ENCODE measurements around the gene TMEM187. TPM values are rescaled to one million over a fixed set of nuclear protein-coding genes. Genes with fewer than 3 reads are reported as not detected.

Gene TMEM187, protein sequence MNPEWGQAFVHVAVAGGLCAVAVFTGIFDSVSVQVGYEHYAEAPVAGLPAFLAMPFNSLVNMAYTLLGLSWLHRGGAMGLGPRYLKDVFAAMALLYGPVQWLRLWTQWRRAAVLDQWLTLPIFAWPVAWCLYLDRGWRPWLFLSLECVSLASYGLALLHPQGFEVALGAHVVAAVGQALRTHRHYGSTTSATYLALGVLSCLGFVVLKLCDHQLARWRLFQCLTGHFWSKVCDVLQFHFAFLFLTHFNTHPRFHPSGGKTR
- total RNA-seq = 1 to 10 TPM; 2.0 to 10.0 (median 6.1) TPM

DNA sequence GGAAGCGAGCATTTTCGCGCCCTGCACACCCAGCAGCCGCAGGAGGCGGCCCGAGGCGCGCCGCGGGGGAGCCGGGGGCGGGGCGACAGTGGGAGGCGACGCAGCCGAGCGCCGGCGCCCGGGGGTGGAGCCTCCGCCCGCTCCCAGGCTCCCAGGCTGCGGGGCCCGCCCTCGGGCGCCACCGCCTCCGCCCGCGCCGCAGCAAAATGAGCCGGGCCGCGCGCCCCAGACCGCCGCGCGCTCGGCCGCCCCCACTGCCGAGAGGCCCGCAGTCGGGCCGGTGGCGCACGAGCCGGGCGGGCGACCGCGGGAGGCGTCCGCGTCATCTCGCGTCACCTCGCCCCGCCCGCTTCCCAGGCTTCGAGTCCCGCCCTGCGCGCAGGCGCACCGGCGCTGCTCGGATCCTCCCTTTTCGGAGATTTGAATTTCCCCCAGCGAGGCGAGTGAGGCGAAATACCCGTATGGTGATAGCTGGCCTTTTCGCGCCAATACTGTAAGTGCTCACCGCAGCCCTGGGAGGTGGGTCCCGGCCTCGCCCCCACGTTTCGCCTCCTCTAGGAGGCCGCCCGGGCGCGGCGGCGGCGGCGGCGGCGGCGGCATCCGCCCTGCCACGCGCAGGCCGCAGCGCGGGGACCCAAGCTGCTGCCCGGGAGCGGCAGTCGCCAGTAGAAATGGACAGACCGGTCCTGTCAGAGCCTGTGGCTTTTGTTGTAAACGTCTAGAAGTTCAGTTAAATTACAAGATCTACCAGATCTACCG lies at the start of gene TMEM187:
TMEM187 (plus strand) TSS at position 387 of the 759 bp plus-strand sequence. CDS start 9,309 bp downstream, outside the sequence.
- TF ChIP-seq, protein P1, sequence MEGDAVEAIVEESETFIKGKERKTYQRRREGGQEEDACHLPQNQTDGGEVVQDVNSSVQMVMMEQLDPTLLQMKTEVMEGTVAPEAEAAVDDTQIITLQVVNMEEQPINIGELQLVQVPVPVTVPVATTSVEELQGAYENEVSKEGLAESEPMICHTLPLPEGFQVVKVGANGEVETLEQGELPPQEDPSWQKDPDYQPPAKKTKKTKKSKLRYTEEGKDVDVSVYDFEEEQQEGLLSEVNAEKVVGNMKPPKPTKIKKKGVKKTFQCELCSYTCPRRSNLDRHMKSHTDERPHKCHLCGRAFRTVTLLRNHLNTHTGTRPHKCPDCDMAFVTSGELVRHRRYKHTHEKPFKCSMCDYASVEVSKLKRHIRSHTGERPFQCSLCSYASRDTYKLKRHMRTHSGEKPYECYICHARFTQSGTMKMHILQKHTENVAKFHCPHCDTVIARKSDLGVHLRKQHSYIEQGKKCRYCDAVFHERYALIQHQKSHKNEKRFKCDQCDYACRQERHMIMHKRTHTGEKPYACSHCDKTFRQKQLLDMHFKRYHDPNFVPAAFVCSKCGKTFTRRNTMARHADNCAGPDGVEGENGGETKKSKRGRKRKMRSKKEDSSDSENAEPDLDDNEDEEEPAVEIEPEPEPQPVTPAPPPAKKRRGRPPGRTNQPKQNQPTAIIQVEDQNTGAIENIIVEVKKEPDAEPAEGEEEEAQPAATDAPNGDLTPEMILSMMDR (IDR thresholded peaks at IDR 0.05; ENCODE audit: low read depth) = no peak

DNA sequence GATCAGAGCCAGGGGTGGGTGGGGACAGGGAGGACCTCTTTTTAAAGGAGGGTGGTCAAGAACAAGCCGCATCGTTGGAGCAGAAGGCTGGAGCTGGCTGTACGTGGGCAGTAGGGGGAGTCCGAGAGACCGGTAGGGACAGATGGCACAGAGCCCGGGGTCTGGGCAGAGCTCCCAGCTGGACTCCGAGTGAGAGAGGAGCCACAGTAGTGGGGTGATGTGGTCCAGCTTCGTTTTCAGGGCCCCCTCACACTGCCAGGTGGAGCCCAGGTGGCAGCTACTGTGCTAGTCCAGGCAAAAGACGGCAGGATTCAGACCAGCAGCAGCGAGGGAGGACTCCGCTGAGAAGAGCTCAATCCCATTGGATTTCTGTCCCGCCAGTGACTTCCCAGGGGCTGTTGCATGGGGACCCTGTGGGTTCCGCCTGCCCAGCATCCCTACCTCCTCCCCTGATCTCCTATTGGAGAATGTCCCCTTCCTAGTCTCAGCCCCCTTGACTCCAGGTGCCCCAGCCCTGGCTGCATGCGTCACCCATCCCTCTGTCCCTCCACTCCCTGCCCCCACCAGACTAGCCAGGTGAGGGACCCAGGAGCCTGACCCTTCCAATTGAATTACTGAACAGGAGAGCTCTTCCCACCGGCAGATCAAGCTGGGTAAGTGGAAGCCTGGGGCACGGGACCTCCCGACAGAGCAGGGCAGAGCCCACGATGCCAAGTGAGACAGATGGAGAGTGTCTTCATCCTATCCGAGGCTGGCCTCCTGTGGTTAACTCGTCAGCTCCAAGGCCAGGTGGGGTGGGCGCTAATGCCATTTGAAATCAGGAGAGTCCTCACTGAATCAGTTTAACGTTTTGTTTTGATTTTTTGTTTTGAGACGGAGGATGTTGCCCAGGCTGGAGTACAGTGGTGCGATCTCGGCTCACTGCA lies 49.4 kb upstream of the TMEM187 start:
- TF ChIP-seq, protein P1 (IDR thresholded peaks at IDR 0.05; ENCODE audit: low read depth) = no peak

DNA sequence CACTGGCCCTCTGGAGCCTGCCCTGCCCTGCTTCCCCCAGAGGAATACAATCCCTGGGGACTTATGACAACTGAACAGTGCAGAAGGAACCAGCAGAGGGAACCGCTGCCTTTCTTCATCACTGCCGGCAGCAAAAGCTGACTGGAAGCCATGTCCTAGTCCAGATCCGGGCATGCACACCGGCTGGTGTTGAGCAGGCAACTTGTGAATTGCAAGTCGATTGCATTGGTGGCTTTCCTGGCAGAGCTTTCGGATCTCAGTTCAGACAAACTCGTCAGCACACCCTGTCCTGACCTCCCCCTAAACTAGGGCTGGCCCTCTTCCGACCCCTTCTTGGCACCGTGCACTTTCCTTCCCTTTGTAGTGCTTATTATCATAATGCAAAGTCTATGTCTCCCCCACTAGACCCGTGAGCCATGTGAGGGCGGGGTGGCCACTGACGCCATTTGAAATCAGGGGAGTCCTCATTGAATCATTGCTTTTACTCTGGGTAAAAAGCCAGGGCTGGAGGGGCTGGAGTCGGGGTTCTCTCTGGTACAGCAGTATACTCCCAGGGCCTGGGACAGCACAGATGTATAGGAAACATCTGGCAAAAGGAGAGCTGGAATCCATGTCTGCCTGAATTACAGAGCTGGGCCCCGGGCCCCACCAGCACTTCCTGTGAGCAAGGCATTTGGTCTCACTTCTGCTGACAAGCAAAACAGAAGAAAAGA lies 48.2 kb upstream of the TMEM187 start:
- TF ChIP-seq, protein P1 (IDR thresholded peaks at IDR 0.05; ENCODE audit: low read depth) = no peak

DNA sequence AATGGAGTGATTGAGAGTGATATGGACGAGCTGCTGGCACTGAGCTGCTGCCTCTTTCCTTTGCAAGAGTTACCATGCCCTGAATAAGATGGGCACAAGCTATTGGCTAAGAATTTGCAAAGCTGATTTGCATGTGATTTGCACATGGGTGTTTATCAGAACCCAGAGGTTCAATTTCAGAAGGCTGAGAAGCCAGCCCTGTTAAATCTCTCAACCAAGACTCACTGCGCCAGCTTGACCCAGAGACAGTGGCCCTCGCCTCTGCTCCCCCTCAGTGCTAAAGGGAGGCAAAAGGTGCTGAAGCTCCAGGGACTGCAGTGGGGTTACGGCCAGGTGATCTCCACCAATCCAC lies 47.2 kb upstream of the TMEM187 start:
- TF ChIP-seq, protein P1 (IDR thresholded peaks at IDR 0.05; ENCODE audit: low read depth) = no peak

DNA sequence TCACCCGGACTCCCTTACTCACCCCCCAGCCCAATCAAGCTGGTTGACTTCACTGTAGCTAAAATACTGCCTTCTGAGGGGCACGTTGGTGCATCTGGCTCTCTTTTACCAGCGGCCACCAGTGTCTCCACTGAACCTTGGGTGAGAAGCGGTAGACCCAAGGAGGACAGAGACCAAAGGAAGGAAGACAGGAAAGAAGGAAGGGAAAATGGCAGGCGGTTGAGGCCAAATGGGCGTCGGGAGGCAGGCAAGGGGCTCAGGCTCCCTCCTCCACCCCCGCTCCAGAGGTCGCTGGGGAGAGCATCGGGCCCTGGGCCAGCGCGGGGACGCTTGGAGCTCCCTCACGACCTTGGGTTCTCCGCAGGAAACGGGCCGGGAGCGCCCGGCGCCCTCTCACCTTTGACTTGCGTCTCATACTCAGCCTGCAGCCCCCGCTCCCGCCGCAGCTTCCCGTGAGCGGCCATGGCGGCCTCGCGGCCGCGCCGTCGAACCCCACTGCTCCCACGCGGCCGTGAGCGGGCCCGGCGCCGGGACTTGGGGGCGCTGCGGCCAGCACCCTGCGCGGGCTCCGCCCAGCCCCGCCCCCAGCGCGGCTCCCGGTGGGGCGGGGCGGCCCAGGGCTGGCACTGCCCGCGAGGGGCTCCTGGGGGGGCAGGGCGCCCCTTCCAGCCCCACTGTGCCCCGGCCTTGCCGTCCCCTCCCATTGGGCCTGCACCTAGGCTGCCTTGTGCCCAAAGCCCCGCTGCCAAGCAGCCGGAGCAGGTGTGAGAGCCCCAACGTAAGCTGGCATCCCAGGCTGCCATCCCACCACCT lies 46.6 kb upstream of the TMEM187 start, which contains the start of gene ARHGAP4:
ARHGAP4 (minus strand) TSS at position 526 of the 813 bp plus-strand sequence; CDS start at position 464, 62 bp downstream.
- TF ChIP-seq, protein P1 (IDR thresholded peaks at IDR 0.05; ENCODE audit: low read depth) = no peak

DNA sequence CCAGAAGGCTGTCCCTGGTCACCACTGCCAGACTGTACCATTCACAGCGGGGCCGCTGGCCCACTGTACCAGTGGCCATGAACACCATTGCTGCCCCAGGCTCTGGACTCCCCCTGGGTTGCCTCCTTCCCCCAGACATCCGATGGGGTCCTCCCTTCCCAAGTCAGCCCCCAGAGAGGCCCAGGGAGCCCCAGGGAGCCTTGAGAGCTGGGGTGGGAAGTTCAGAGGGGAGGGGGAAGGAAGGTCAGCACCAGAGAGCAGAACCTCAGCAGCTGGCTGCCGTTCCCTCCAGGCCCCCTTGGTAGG lies 46.0 kb upstream of the TMEM187 start:
- TF ChIP-seq, protein P1 (IDR thresholded peaks at IDR 0.05; ENCODE audit: low read depth) = no peak
